SW 1271 (cell line): Measurements from ENCODE around the gene NEURL3.
"Not testable (repeated sequence)": the region's sequence is repeated elsewhere in the genome, so short reads cannot be mapped to it uniquely, and the experiment has no call there.

Experiments
- DNase-seq, 2 experiments: peaks; one replicate each; lab custom pipeline; 2025; lab: John Stamatoyannopoulos, UW

NEURL3 gene

DNA sequence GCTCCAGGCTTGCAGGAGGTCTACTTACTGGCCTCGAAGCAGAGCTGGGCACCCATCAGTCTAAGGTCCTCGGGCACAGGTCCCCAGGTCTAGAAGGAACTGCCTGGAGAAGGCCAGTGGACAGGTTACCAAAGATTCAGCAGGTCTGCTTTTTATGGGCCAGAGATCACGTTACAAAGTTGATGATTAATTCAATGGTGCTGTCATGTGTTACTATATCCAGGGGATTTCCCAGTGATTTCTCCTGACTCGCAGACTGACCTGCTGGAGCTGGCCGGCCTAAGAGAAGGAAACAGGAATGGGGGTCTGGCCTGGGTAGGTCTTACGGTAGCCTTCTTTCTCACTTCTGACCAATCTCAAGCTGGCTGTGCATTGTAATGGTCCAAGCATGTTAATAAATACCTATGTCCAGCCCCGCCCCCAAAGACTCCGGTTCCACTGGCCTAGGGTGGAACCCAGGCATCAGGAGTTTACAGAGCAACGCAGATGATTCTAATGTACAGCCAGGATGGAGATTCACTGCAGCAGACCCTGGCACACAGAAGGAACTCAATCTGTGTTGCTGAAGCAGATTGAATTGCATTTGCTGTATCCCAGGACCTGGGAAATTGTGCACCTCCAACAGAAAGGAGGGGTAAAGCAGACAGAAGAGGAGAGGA is at the start of gene NEURL3:
NEURL3 (minus strand) TSS at position 127 of the 659 bp plus-strand sequence; CDS start at position 56, 71 bp downstream.
- DNase-seq: peak in 1 of 2 experiments; percentile 57

- peak; percentile 17 to 36 for DNase-seq
Observed at GRCh38 chr2:96554293-96555145, 49.4 kb upstream of the NEURL3 start.

DNA sequence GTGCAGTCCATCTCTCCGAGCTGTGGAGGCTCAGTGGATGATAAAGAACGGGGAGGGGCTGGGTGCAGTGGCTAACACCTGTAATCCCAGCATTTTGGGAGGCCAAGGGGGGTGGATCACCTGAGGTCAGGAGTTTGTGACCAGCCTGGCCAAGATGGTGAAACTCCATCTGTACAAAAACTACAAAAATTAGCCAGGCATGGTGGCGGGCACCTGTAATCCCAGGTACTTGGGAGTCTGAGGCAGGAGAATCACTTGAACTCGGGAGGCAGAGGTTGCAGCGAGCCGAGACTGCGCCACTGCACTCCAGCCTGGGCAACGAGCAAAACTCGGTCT is 48.8 kb upstream of the NEURL3 start:
- not testable (repeated sequence) for DNase-seq

DNA sequence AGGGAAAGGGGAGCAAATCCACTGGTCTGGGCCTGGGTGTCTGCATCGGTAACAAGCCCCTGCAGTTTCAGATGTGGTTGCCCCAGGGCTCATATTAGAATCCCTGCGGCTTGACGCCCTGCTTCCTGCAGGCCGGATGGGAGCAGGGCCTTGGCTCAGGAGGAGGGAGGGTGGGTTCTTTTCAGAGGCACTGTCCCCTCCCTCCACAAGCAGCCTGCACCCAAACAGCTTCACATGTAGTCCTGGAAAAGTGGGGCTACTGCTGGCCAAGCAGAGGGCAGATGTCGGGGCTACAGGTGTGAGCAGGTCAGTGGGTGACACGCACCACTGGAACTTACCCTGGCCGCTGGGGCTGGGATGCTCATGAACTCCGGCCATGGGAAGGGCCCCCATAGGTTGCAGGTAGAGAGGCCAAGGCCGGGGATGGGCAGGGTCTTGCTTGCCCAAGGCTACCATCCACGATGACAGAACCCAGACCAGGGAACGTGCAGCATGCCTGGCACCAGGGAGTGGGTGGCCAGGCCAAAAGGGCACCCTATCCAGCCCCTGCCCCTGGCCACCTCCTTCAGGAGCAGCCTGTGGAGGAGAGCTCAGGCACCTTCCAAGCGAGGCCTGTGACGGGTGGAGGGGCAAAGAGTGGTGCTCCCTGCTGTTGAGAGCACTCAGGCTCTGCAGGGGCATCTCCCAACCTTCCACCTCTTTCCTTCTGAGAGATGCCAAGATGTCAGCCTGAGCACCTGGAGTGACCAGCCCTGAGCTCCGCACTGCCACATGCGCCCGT is 48.2 kb upstream of the NEURL3 start:
- no peak for DNase-seq

DNA sequence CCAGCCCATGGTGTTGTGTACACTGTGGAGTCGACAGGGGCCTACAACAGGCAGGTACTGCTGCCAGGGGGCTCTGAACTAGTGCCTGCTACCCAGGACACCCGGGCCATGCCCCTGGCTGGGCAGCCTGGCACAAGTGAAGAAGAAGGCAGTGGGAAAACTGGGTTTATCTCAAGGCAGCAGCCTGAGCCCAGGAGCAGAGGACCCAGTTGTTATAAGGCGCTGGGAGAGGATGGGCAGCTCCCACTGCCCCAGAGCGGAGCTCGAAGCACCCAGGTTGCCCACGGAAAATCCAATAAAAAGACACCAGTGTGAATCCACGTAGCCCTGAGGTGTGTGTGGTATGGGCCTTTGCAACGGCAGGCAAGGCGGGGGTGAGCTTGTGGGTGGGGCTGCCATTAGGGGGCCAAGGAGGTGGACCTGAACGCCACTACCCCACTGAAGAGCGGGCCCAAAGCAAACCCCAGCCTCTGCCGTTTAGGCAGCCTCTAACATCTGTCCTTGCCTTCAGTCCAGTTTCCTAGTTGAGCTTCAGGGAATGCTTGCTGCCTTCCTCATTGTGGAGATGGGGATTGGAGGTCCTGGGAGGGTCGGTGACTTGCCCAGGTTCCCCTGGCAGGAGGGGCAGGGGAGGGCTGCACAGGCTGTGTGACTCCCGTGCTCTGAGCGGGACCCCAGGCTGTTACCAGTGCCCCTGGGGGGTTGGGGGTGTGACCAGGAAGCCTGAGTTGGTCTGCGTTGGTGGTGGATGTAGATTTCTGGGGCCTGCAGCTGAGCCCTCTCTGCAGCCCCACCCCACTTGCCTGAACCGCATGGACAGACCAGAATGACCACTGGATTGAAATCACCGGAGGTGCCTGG is 47.4 kb upstream of the NEURL3 start:
- DNase-seq: no peak

- DNase-seq: no peak
Observed at GRCh38 chr2:96551605-96552314, 46.6 kb upstream of the NEURL3 start.

GRCh38 chr2:96550787-96551604 is 45.8 kb upstream of the NEURL3 start:
- DNase-seq: no peak

DNA sequence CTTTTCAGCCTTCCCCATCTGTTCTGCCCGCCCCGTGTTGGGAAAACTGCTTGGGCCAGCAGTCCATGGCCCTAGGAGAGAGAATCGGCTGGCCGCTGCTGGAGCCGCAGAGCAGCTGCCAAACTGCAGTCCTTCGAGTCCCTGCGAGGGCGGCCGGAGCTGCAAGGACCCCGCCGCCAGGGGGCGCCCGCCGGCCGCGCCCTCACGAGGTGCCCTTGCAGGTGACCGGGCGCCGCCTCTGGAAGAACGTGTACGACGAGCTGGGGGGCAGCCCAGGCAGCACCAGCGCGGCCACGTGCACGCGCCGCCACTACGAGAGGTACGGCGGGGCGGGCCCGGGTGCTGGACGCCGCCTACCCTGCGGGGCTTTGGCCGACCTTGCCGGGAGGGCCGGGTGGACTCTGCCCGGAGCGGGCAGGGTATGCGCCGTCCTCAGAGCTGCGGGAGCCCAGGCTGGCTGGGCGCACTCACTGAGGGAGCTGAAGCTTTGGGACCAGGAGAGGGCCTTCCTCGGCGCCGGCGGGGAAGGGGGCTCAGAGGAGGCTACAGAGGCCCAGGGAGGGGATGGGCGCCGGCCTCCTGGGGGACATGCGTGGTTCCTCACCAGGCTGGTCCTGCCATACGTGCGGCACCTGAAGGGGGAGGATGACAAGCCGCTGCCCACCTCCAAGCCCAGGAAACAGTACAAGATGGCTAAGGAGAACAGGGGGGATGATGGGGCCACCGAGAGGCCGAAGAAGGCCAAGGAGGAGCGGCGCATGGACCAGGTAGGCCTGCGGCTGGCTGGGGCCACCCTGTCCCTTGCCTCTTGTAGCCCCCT is 45.0 kb upstream of the NEURL3 start:
- DNase-seq: no peak

DNA sequence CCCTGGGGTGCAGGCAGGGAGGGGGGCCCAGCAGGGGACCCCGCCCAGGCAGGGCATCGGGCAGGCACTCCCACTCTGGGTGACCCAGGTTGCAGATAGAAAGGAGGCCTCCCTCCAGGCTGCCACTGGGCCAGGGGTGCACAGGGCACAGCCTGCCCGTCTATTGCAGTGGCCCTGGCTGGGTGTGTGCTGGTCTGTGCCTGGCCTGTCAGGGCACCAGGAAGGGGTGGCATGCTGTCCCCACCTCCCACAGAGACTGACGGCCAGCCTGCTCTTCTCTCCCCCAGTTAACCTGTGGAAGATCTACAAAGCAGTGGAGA is 44.3 kb upstream of the NEURL3 start:
- DNase-seq: no peak

DNA sequence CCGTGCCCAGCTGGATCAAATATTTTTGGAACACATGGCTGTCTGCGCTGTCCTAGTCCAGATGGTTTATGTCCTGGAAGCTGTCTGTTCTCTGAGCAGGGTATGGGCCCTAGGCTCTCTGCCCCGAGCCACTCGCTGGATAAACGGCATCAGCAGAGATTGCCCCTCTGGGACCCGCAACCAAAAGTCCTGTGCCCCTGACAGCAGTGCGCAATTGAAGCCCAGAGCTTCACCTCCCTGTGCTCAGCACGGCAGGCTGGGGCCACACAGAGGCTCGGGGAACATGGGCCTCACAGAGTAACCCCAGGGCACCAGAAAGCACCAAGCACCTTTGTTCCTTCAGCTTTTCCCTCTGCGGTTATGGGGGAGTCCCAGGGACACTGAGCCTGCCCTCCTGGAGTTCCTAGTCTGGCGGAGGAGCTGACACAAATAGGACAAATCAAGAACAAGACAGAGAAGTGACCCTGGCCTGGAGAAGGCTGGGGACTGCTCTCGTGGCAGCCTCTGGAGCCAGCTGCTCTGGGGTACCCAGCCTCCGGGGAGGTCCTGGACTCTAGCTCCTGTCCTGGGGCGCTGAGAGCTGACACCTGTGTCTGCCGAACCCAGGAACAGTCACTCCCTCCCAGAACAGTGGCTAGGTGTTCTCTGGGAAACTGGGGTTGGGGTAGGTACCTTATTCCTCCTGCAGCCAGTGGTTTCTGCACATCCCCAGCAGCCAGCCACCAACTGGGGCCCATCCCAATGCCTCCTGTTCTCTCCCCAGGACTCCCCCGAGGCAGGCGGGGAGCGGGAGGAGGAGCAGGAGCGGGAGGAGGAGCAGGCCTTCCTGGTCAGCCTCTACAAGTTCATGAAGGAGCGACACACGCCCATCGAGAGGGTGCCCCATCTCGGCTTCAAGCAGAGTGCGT is 43.7 kb upstream of the NEURL3 start:
- no peak for DNase-seq

DNA sequence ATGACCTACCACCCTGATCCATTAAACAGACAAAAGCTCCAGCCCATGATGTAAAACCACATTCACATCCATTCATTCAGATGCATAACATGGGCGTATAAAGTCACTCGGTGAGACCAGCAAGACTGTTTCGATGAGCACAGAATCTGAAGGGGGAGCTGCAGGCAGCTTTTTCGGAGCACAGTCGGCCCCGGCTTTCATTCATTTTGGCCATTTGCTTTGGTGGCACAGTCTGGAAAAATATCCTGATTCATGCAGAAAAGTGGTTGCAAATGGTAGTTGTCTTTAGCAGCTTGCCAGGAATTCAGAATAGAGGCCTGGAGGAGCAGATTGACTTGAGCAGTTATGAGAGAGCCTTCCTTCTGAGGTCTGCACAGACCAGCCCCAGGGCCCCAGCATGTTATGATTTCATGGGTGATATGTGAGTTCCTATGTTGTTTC is 42.6 kb upstream of the NEURL3 start:
- DNase-seq: no peak

GRCh38 chr2:96547203-96547641 is 42.1 kb upstream of the NEURL3 start:
- DNase-seq: no peak

GRCh38 chr2:96546797-96547196 is 41.6 kb upstream of the NEURL3 start:
- DNase-seq: no peak

DNA sequence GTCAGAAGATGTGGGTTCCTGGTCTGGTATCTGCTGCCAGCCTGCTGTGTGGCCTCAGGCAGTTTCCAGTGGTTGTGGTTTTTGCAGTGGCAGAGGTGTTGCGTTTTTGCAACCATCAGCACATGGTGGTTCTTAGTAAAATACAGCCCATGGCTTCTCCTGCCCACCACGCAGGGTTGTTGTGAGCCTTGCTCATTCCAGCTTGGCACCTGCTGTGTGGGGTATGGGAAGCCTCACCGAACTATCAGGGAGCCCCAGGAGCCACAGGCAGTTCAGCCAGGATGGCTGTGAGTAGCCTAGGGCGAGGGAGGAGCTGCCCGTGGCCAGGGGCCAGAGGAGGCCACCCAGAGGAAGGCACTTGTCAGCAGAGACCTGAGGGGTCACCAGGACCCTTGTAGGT is 41.2 kb upstream of the NEURL3 start:
- no peak for DNase-seq

- no peak for DNase-seq
Observed at GRCh38 chr2:96542357-96542977, 37.3 kb upstream of the NEURL3 start.

GRCh38 chr2:96541398-96542152 is 36.4 kb upstream of the NEURL3 start:
- DNase-seq: no peak

GRCh38 chr2:96540136-96540535 is 35.0 kb upstream of the NEURL3 start:
- peak; percentile 14 to 40 for DNase-seq
